ENCODE measurements around the gene NIFK.
"Not testable (repeated sequence)": the region's sequence is repeated elsewhere in the genome, so short reads cannot be mapped to it uniquely, and the experiment has no call there.

NIFK gene

DNA sequence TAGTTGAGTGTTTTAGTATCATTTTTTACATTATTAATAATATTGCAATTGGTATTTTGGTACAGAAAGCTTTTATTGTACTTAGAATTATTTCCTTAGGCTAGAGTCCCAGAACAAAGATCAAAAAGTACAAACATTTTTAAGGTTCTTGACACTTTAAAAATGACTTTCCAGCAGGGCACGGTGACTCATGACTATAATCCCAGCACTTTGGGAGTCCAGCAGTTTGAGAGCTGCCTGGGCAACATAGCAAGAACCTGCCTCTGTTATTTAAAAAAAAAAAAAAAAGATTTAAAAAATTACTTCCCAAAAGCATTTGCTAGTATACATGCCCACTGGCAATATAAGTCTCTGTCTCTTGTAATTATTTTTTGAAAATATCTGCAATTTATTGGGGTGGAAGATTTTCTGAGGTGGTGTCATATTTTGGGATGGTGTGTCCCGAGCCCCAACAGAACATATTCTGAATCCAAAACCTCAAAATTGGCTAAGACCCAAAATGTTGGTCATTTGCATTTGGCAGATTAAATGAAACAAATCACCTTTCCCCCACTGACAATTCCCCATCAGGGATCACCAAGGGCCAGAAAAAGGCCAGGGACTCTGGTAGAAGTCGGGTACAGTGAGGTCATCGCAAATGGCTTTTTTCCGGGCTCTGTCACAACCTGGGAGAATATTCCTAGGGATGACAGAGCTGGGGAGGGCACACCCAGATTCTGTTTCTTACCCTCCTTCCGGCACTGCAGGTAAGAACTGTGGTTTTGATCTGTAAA is 42.1 kb downstream of the NIFK start:
- DNase-seq, result no peak

DNA sequence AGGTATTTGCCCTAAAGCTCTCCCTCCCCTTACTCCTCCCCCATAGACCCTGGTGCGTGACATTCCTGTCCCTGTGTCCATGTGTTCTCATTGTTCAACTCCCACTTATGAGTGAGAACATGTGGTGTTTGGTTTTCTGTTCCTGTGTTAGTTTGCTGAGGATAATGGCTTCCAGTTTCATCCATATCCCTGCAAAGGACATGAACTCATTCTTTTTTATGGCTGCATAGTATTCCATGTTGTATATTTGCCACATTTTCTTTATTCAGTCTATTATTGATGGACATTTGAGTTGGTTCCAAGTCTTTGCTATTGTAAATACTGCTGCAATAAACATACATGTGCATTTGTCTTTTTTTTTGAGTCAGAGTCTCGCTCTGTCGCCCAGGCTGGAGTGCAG is 46.1 kb downstream of the NIFK start:
- DNase-seq, result not testable (repeated sequence)

DNA sequence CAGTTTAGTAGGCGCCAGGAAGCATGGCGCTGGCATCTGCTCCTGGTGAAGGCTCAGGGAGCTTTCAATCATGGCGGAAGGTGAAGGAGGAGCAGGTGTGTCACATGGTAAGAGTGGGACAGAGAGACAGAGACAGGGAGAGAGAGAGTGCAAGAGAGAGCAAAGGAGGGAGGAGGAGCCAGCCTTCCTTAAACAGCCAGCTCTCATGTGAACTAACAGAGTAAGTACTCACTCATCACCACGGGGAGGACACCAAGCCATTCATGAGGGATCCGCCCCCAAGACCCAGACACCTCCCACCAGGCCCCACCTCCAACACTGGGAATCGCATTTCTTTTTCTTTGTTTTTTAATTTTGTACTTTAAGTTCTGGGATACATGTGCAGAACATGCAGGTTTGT is 46.6 kb downstream of the NIFK start:
- no peak for DNase-seq

DNA sequence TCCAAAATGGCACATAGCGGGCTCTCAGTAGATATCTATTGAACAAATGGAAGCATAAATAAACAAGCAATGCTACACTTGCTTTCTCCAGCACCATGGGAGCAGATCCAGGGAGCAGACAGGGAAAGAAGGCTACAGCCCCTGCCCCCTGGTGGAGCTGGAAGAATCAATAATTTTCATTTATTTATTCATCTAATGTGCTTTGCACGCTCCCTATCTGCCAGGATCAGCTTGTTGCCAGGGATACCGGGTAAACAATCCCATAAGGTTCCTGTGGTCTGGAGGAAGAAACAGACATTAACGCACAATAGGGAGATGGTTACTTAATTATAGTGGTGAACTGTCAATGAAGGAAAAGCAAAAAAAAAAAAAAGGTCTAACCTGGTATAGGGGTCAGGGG is 47.3 kb downstream of the NIFK start:
- peak; percentile 57 for DNase-seq

DNA sequence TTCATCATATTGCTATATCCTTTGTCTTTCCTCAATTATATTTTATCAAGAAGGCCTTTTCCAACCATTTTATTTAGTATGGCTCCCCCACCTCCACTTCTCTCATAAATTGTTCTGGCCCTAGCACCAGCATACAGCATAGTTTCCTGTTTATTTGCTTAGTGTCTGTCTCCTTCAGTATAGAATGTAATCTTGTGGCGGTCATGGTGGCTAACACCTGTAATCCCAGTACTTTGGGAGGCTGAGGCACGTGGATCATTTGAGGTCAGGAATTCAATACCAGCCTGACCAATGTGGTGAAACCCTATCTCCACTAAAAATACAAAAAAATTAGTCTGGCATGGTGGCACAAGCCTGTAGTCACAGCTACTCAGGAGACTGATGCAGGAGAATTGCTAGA is 47.9 kb downstream of the NIFK start:
- no peak for DNase-seq

DNA sequence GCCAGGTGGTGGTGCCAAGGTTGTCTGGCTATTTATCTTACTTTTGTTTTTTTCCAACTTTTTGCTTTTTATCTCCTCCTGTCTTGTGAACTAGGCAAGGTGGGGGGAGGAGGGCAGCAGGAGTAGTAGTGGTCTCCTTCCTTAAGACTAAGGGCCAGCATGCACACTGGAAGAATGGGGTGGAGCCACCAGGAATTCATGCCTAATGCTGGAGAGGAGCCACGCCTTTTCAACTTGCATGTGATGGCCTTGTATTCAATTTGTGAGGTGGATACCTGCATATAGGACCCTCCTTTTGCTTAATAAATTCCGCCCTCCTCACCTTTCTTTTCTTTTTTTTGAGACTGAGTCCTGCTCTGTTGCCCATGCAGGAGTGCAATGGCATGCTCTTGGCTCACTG is 49.8 kb downstream of the NIFK start:
- no peak for DNase-seq

DNA sequence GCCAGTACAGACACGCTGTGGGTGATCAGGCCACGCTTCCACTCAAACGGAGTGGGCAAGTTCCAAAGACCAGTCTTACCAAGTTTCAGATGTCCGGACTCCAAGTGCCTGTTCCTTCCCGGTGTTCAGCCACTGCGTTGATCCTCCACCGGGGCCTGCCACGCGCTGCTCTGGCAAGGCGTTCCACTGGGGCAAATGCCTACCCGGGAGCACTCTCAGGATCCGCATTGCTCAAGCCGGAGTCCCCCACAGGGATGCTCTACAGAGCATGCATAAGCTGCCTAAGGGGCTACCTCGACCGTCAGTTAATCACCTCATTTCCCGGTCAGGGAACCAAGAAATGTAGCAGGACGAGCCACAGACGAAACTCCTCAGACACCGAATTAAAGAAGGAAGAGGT is 50.5 kb downstream of the NIFK start:
- no peak for DNase-seq

DNA sequence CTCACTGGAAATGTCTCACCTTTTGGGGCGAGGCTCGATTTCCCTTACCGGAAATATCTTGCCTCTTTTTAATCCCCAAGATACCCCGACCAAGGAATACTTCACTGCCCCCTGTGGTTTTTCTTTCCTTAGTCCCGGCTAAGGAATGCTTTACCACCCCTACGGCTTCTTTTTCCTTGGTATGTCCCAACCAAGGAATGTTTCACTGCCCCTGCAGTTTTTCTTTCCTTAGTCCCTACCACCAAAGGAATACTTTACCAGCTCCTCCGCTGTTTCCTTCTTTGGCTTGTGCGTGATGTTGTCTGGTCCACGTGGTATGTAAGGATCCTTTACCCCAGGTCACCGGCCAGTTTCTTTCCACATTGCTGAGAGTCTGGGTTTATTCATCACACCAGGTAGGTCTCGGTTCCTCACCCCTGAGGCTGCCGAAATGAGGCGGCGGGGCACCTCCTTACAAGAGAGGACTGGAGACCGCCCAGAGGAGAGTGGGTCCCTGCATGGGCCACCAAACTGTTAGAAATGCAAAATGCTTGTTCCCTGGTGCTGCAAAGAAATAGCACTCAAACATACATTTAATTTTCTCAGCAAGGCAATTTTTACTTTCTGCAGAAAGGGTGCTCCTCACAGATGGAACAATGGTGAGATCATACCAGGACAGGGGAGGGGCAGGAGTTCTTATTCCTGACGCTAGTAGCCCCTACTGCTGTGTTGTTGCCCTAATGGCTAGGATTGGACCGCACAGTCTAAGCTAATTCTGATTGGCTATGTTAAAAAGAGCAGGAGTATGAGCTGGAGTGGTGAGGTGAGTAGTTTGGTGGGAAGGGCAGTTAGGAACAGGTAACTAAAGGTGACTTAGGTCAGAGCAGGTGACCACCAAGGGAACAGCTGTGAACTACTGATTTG is 54.0 kb downstream of the NIFK start:
- no peak for DNase-seq

DNA sequence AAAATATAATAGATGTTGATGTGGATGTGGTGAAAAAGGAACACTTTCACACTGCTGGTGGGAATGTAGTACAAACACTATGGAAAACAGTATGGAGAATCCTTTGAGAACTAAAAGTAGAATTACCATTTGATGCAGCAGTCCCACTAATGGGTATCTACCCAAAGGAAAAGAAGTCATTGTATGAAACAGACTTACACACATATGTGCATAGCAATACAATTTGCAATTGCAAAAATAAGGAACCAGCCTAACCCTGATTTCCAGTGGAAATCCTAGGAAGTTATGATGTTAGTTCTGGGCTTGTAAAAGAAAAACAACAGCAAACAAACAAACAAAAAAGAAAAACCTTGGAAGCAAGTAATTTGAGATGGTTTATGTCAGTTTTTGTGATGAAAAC is 58.8 kb downstream of the NIFK start:
- DNase-seq, result no peak

Measured in eye (tissue), 1 donor.